NK-92 (cell line): ENCODE results near the gene ZNF12.
"Not testable (repeated sequence)": the region's sequence is repeated elsewhere in the genome, so short reads cannot be mapped to it uniquely, and the experiment has no call there.

Experiments
- DNase-seq: peaks from one replicate; lab custom pipeline; 2025; ENCODE audit not compliant: unreplicated experiment; lab: John Stamatoyannopoulos, UW

ZNF12 gene

DNA sequence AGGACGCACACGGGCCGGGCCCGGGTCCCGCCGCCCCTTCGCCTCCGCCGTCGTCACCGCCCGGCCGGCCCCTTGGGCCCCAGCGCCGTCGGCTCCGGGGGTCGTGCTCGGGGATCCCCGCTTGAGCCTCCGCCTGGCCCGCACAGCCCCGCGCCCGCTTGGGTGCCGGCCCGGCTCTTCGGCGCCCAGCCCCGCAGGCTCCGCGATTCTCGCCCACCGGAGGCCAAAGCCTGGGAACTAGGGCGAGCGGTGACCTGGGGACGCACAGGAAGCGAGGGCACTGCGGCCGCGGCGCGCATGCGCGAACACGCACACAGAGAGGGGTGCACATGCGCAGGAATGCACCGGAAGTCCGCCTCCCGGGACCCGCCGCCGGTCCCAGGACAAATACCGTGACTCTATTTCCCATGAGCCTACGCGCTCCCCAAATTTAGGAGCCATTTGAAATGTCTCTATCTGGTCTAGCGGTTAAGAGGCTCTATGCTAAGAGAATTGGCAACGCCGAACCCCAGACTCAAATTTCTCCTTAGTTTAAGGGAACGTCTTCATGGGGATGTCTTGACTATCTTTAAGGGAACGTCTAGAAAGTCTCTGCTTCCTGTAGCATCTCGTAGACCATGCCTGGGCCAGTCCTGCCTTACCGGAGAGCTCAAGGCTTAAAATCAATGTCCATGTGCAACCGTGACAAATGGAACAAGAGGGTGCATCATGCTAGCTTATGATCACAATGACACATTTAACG is at the start of gene ZNF12:
Gene ZNF12 (minus strand): TSS at position 282 of the 742 bp plus-strand sequence. CDS start 1,774 bp downstream, outside the sequence.
- peak; percentile 43 for DNase-seq

DNA sequence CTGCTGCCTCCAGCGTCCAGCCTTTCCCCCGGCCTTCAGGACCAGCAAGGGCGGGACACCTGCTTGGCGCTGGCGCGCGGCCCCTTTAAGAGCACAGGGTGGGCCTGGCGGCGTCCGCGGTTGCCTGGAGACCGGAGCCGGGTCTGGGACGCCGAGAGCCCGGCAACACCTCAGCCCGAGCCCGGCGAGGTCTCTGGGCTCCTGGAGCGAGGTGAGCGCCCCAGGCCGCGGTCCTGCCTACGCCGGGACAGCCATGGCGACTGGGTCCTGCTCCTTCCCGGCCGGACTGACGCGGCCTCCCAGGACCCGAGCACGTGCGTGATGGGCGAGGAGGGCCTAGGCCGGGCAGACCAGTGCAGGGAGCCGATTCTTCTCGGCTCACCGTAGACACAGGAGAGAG is 47.2 kb upstream of the ZNF12 start, which contains the start of gene RSPH10B2:
Gene RSPH10B2 (plus strand): TSS at position 140 of the 400 bp plus-strand sequence. CDS start 3,575 bp downstream, outside the sequence.
- not testable (repeated sequence) for DNase-seq

DNA sequence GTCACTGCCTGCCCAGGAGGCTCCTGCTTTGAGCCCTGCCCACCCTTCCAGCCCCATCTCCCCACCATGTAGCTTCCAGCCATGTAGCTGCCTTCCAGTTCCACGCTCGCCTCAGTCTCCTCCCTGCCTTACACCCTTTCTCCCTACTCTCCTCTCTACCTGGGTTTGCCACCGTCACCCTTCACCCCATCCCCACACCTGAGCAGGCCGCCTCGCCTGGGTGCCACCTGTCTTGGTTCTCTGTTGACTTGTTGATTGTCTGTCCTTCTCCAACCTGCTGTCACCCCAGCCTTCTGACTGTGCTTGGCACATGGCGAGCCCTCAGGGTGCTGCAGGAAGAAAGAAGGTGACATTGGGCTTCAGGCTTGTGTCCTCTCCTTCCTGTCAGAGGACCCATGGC is 43.4 kb upstream of the ZNF12 start:
- DNase-seq = not testable (repeated sequence)

DNA sequence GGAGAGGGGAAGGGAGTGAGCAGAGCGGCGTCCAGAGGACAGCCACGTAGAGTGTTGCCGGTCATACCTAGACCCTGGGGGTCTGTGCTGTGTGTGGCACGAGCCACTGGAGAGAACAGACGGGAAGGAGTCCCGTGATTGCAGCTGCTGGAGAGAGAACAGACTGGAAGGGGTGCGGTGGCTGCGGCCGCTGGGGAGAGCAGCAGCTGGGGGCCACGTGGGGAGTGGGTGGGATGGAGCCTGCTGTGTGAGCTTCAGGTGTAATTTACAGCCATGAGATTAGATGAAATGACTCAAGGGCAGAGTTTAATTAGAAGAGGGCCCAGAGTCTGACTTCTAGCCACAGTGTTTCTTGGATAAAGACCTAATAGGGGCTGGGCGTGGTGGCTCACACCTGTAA is 42.6 kb upstream of the ZNF12 start:
- DNase-seq = not testable (repeated sequence)

DNA sequence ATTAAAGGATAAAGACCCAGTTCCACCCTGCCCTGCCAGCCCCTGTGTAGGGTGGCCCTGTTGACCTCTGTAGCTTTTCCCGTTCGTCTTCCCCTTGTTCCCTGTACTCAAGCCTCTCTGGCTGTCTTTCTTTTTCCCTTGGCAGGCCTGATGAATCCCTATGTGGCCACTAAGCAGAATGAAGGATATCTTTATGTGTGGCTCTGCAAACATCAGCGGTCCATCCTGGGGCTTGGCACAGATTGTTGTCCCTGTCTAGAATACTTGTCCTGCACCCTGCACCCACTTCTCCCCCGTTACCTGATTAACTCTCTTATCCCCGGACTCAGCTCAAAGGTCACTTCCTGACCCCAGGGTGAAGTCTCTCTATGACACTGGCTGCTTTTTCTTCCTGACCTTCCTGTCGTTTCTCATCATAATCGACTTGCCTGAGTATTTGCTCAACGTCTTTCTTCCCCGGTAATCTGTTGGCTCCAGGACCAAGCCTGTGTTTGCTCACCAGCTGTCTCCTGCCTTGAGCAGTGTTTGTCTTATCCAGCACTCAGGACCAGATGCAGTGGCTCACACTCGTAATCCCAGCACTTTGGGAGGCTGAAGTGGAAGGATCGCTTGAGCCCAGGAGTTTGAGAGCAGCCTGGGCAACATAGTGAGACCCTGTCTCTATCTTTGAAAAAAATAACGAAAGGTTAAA is 37.8 kb upstream of the ZNF12 start:
- not testable (repeated sequence) for DNase-seq

DNA sequence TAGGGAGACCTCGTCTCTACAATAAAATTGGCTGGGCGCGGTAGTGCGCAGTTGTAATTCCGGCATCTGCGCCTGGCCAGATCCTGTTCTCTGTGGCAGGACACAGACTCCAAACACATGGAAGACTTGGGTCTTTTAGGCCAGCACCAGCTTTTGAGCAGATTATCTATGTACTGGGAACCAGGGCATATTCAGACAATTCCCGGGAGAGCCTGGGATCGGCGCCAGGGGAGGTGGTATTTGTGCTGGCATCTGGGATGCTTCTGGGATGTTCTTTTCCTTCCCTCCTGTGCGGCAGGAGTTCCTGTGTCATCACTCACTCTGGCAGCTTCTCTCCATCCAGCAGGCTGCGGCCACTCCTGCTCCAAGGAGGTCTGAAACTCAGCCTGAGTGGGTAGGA is 31.7 kb upstream of the ZNF12 start:
- DNase-seq = not testable (repeated sequence)

DNA sequence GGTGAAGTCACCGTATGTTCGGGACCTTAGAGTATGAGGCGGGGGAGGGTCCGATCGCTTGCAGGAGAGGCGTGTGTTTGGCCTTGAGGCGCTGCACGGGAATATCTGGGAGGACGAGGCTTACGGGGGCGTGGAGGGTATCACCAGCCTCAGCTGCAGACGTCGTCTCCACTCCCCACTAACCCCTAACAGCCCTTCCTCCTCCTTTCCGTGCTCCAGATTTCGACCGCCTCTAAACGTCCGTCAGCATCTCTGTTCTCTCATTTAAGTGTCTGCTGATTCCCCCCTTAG is 23.5 kb upstream of the ZNF12 start:
- no peak for DNase-seq

DNA sequence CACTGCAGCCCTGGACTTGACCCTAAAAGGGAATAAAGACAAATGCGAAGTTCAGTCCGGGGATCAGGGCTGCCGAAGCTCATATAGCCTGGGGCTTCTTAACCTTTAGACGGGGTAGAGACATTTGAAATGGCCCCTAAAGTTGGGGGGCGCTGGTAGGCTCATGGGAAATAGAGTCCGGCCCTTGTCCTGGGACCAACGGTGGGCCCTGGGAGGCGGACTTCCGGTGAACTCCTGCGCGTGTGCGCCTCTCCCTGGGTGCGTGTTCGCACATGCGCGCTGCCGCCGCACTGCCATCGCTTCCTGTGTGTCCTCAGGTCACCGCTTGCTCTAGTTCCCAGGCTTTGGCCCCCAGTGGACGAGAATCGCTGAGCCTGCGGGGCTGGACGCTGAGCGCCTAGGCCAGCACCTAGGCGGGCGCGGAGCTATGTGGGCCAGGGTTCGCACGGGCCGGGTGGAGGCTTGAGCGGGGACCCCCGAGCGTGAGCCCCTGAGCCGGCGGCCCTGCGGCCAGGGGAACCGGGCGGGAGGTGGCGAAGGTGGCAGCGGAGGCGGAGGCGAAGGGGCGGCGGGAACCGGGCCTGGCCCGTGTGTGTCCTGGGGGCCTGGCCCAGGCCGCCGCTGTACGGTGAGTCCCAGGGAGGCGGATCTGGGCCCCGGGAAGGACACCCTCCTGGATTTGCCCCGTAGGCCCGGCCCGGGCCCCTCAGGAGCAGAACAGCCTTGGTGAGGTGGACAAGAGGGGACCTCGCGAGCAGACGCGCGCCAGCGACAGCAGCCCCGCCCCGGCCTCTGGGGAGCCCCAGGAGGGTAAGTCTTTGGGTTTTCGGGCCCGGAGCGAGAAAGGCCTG is 23.0 kb upstream of the ZNF12 start:
- peak; percentile 20 for DNase-seq

DNA sequence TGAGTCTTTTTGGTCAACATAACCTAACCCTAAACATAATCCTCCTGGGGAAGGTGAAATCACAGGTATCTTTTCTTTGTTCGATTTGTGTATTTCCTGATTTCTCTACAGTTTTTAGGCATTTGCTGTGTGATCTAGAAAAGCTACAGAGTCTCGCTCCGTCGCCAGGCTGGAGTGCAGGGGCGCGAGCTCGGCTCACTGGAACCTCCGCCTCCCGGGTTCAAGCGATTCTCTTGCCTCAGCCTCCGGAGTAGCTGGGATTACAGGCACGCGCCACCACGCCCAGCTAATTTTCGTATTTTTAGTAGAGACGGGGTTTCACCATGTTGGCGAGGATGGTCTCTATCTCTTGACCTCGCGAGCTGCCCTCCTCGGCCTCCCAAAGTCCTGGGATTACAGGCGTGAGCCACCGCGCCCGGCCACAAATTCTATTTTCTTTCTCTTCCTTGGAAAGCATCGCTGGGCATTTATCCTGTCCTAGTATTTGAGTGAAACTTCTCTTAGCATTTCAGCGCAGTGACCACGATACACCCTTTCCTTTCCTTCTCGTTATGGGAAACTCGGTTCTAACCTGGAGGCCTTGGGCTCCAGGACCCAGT is 22.2 kb upstream of the ZNF12 start:
- DNase-seq = not testable (repeated sequence)

DNA sequence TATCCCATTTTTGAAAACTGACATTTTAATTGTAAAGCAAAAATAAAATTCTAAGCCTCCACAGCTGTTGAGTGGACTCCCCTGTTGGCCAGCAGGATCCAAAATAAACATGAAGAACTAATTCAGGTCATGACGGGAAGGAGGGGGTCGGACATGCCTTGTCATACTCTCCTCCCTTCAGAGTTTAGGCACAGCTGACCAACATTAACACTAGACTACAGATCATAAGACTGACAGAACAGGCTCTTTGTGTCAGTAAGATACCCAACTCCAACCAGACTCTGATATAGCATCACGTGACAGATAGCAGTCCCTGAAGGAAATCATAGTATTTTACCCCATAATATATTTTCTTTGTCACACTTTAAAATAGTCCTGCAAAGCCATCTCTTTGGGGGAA is 20.9 kb upstream of the ZNF12 start:
- no peak for DNase-seq

DNA sequence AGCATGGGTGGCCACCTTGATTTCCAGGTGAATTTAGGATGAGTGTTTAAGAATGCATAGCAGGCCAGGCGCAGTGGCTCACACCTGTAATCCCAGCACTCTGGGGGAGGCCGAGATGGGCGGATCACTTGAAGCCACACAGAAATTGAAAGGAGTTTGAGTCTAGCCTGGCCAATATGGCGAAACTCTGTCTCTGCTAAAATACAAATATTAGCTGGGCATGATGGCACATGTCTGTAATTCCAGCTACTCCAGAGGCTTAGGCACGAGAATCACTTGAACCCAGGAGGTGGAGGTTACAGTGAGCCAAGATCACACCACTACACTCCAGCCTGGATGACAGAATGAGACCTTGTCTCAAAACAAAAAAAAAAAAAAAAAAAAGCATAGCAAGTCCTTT is 19.6 kb upstream of the ZNF12 start:
- not testable (repeated sequence) for DNase-seq

DNA sequence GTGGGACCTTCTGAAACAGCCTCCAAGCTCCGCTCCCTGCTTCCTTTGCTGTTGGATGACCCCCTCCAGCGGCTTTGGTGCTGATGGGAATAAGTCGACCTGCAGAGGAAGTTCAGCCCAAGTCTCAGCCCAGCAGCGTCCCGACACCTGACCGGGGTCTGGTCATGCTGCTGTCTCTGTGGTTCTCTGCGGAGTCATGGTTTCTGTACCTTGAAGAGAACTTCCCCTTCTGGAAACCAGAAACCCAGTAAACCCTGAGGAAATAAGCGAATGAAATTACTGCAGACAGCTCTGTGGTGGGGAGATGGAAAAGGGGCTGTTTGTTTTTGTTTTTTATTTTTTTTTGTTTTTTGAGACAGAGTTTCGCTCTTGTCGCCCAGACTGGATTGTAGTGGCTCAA is 18.3 kb upstream of the ZNF12 start:
- DNase-seq = no peak

DNA sequence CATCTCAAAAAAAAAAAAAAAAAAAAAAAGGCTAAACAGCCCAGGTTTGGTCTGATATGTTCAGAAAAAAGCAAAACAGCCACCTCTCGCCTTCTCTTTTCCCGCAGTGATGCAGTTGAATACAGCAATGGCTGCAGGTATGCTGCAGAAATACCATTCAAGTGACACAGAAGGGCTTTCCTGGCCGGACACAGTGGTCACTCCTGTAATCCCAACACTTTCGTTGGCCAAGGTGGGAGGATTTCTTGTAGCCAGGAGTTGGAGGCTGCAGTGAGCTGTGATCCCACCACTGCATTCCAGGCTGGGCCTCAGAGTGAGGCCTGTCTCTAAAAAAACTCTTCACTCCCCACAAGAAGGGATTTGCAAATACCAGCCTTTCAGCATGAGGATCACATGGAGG is 17.6 kb upstream of the ZNF12 start:
- not testable (repeated sequence) for DNase-seq

DNA sequence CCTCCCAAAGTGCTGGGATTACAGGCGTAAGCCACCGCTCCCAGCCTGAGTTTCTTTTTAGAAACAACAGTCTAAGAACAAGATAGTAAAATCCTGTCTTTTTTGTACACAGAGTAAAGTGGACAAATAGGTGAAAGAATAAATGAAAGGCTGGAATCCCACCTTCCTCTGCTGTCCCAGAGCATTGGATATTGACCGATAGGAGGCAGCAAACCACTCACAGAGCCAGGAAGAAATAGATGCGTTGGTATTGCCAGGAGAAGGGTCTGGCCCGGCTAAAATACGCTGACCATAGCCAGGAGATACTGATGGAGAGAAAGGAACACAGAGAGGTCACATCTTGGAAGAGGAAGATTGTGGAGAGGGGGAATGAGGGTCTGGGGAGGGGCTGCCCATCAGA is 11.4 kb upstream of the ZNF12 start:
- DNase-seq = no peak

DNA sequence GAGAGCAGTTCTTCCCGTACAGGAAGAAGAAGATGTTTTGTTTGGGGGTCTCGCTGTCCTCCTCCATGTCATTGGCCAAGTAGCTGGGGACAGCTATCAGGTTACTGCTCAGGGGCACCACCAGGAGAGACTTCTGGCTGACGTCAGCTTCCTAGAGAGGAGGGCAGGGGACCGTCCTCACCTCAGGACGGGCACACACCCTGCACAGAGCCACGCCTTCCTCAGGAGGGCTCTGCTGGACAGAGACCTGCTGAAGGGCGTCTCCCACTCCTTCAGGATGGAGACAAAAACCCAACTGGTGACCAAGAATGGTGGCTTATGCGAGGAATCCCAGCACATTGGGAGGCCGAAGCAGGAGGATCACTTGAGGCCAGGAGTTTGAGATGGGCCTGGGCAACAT is 9.2 kb upstream of the ZNF12 start:
- not testable (repeated sequence) for DNase-seq

DNA sequence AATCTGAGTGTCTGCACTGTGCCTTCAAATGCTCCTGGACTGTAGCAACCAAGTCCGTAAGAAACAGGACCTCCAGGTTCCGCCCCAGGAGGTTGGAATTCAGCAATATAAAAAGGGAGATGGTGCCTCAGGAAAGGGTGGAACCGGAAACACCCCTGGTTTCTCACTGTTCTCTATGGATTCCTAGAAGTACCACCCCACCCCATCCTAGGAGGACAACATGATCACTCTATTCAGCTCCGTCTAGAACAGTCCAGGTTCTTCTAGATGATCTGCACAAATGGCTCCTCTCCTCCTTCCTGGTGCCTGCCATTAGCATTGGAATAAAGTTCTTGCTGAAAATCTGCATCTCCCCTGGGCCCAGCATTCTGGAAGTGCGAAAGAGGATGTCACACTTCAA is 7.6 kb upstream of the ZNF12 start:
- DNase-seq = no peak

DNA sequence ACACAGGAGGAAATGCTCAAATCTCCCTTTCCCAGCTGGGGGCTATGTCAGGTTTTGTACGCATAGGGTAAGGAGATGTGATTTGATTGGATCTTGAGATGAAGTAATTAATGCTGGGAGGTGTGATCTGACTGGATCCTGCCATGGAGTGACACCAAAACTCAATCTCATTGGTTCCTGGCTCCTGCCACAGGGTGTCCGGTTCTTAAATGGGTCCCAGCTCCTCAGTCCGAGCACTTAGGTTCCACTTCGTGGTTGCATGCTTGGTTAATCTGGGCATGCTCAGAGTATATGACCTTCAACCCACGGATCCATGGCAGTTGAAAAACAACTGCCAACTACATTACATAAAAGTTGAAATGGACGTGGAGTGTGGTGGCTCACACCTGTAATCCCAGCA is 3.1 kb upstream of the ZNF12 start:
- DNase-seq = no peak

DNA sequence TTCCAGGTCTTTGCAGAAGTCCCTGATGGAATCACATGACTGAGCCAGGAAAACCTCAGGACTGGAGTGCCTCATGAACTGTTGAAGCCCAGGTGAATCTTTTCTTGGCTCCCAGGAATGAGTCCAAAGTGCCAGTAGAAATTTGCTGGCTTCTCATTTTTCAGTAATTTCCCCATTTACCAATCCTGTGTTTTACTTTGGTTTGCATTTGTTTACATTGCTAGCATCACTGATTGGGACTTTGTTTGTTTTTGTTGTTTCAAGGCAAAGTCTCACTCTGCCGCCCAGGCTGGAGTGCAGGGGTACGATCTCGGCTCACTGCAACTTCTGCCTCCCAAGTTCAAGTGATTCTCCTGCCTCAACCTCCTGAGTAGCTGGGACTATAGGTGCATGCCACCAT is 1.6 kb upstream of the ZNF12 start:
- DNase-seq = no peak

DNA sequence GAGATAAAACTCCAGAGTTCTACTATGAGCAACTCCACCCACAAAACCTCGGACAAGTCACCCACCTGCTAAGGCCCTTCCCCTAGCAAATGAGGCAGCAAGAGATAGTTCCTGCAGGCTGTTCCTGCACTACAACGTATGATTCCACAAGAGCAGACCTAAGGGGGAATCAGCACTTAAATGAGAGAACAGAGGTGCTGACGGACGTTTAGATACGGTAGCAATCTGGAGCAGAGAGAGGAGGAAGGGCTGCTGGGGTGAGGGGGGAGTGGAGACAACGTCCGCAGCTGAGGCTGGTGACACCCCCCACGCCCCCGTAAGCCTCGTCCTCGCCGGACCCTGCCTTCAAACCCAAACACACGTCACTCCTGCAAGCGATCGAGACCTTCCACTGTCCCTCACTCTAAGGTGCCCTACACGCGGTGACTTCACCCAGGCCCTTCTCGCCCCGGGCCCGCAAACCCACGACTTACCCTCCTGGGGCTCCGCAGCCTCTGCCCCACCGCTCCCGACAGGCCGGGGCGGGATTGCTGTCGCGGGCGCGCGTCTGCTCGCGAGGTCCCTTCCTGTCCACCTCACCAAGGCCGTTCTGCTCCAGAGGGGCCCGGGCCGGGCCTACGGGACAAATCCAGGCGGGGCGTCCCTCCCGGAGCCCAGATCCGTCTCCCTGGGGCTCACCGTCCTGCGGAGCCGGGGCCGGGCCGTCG is 635 bp downstream of the ZNF12 start:
- DNase-seq = no peak

DNA sequence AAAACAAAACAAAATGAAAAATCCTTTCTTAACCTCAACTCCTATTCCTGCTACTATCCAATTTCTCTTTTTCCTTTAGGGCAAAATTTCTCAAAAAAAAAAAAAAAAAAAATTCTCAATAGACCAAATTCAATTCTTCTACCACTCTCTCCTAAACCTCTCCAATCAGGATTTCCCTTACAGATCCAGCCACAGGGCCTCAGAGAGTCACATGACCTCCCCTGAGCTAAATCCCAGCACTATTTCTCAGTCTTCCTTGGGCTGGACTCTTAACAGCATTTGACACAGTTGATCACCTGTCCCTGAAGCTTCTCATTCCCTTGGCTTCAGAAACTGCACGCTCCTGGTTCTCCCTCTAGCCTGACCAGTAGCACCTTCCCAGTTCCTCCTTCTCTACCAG is 4.9 kb downstream of the ZNF12 start:
- no peak for DNase-seq

DNA sequence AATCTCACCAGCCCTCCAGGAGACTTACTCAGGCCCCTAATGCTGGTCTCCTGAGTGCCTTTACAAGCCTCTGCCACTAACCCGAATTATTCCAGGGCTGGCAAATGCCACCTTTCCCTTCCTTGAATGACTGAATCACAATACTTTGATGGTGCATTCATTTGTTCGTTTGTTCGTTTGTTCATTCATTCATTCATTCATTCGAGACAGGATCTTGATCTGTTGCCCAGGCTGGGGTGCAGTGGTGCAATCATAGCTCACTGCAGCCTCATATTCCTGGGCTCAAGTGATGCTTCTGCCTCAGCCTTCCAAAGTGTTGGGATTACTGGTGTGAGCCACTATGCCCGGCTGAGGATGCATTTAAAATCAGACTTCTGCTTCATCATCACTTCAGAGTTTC is 6.0 kb downstream of the ZNF12 start:
- DNase-seq = no peak
